UCSD-AML1 (cell line): ENCODE data around the gene ABI3.

ENCODE experiments used
- DNase-seq: peaks from one replicate; lab custom pipeline; 2025; ENCODE audit not compliant: unreplicated experiment; lab: John Stamatoyannopoulos, UW

The ABI3 gene

DNA sequence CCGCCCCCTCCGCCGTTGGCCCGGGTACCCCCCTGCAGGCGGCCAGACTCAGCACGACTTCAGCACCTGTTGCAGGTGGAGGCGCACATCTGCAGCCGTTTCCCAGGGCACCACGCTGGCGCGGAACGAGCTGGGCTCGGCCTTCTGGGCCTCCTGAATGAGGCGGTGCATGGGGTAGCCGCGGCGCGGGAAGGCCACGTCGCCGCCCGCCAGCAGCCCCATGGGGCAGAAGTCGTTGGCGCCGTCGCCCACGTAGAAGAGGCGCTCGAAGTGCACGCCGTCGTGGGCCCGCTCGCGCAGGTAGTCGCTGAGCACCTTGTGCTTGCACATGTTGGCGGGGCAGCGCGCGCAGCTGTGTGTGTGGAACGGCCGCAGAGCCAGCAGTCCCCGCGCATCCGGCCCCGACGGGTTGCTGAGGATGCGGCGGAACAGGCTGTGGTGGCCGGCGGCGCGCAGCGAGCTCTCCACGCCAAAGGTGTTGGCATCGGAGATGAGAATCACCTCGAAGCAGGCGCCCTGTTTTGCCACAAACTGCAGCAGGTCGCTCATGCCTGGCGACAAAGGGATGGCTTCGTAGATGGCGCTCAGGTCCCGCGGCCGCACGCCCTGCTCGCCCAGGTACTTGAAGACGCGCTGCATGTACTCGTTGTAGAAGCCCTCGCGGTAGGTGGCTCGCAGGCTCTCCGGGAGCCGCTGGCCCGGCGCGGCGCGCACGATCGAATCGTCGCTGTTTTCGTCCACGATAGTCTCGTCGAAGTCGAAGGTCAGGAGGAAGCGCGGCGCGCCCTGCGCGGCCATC lies 13.9 kb downstream of the ABI3 start:
- no peak for DNase-seq

GRCh38 chr17:49224997-49225337 lies 14.5 kb downstream of the ABI3 start:
- no peak for DNase-seq

DNA sequence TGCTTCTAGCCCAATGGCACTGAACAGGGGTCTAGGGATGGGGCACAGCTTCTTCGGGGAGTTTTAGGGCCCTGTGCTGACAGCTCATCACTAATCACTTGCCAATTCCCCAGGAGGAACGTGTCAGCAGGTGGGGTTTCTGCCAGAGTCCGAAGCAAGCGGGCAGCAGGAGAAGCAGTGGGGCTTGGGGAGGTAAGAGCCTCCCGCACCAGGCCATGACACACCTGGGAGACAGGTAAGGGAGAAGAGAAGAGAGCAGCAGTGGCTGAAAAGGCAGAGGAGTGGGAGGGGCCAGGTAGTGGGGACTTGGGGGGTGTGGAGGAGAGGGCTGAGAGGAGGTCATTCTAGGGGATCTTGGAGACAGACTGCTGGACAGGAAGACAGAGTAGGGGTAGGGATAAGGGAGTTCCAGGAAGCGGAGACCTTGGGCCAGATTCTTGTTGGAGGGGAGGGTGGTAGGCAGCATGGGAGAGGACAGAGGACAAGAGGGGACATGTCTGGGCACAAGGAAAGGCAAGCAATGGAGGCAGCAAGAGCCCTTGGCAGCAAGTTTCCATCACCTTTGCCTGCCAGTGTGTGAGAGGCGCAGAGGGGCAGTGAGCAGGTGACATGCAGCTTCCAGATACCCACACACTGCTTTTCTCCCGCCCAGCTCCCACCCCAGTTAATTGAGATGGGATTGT lies 15.2 kb downstream of the ABI3 start:
- no peak for DNase-seq

- DNase-seq: no peak
Measured at GRCh38 chr17:49226771-49227435, 16.4 kb downstream of the ABI3 start.

DNA sequence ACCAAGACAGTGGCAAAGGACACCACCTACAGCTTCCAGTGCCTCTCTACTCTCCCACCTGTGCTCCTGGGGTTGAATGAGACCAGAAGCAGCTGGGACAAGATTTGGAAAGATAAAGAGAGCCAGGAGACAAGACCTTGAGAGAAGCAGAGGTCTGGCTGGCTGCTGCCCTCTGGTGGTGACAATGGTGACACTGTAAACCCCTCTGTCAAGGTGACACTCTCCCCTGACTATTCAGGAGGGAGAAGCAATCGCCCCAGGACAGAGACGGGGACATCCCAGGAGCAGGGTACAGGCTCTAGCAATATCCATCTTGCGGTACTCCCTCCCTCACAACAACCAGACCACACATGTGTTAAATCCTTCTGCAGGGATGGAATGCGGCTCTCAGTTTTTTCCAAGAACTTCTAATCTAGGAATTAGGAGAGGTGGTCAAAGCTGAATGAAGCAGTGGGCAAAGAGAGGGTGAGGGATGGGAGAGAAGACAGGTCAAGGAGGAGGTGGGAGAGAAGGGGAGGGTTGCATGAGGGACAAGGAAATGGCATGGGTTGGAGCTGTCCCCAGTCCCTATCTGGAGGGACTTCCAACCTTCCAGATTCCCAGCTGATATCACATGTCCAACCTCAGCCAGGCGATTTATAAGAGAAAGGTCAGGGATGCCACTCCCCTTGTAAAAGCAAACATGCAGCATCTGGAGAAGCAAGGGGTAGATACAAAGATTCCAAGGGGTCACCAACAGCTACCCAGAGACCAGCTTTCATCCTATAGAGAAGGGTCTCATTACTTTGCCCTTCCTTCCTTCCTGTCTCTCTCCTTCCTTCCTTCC lies 17.1 kb downstream of the ABI3 start:
- DNase-seq: peak; percentile 62

GRCh38 chr17:49229076-49229804 lies 18.7 kb downstream of the ABI3 start:
- DNase-seq: no peak

DNA sequence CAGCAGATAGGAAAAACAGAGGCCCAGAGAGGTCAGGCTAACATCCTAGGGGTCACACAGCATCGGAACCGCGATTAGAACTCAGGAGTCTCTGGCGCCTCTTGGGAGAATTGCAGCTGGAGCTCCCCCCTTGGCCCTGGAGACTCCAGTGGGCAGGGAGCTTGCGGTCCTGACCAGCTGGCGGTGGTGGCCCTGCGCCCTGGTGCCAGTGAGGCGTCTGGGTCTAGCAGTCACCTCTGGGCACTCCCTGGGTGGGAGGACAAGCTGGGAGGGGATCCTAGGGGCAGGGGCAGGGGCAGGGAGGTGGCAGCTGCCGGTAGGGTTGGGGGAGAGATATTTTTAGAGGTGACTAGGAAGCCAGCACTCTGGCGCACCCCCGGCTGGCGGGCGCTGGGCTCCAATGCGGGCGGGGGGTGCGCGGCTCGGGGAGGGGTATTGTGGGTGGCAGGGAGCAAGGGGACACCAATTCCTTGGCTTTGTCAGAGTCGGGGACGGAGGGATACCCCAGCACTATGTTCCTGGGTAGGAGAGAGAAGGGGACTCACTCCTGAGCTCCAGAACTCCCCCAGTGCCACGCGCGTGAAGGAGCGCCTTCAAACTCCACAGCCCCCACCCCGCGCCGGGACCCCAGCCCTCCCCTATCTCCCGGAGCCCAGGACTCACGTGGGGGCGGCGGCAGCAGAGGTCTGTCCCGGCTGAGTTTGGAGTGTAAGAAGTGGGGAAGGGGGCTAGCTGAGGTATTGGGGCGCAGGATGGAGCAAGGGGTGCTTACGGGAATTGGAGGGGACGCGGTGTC lies 19.5 kb downstream of the ABI3 start:
- no peak for DNase-seq

DNA sequence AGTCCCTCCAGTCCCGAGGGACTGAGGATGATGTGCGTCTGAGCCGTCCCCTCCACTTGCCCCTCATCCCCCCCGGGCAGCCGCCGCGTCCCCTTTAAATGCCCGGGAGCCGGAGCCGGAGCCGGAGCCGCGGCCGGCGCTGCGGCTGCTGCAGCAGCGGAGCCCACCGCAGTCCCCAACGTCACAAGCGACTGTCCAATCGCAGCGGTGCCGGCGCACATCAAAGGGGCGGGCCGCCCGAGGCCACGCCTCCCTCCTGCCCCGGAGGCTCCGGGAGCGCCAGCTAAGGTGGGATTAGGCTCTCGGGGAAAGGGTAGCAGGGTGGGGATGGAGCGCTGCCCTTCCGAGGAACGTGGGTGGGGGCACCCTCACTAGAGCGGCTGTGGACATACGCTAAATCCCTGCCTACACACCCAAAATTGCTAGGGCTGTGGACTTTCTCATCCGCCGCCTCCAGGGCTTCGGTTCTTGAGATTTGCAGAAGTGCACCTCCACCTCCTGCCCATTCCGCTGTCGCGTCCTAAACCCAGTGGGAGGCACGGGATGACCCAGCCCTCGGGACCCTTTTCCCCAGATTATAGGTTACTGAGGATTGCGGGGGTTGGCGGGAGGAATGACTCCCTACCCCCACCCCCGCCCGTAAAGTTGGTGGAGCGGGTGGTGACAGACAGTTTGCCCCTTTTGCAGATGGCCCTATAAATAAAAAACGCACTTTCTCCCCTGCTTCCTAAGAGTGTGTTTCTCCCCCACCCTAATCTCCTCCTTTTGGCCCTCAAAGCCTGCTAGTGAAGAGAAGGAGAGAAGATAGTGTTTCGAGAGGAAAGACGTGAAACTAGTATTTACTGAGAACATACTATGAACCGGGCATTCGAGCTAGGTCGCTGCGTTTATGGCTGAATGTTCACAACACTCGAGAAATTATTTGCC lies 20.4 kb downstream of the ABI3 start, which contains the start of gene PHOSPHO1:
TSS of gene PHOSPHO1 (minus strand) at position 152 of the 927 bp plus-strand sequence. CDS start 4,096 bp downstream, outside the sequence.
- peak; percentile 83 for DNase-seq

GRCh38 chr17:49231563-49231894 lies 21.0 kb downstream of the ABI3 start:
- no peak for DNase-seq

DNA sequence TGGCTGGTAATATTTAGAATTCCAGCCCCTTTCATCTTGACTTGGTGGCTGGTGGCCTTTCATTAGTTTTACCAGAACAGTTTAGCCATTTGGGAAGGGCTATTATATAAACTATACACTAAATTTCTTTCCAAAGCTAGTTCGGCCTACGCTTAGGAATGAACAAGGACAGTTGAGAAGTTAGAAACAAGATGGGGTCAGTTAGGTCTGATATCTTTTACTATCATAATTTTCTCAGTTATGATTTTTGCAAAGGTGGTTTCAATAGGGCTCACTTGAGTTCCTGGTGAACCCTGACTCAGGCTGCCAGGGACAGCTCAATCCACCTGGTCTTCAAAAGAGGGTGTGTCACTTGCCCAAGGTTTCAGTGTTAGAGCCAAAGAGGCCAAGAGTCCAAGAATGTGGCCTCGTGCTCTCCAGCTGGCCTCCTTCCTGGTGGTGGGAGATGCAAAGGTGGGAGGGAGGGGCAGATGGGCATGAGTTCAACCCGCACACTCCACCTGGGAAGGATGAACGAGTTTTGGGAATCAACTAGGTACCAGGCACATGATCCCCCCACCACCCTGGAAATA lies 24.1 kb downstream of the ABI3 start:
- no peak for DNase-seq

- no peak for DNase-seq
Measured at GRCh38 chr17:49235896-49236295, 25.4 kb downstream of the ABI3 start.

DNA sequence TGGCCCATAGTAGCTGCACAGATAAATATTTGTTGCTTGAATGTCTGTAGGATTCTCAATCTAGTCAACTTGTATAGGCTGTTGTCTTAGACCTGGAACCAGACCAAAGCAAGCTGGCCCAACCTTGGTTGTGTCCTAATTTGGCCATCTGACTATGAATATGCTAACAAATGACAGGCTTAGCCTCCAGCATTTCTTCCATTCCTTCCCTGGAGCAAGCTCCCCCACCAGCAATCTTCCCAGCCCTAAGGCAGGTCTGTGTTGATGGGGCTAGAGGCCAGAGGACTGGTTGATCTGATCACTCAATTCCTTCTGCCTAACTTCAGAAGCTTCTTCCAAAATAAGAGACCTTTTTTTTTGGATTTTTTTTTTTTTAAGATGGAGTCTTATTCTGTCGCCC lies 29.5 kb downstream of the ABI3 start:
- no peak for DNase-seq

DNA sequence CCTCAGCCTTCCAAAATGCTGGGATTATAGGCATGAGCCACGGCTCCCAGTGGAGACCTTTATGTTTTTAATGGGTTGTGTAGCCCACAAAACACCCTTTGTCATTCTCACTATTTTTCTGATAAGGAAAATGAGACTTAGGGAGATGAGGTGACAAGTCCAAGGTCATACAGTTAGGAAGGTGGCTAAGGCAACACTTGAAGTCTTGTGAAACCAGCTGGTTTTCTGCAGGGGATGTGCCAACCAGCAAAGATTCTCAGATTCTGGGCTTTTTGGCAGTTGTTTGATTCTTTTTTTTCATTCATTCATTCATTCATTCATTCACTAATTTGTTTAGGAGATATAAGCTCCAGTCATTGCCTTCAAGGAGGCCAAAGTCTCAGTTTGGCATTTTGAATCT lies 30.1 kb downstream of the ABI3 start:
- DNase-seq: no peak

DNA sequence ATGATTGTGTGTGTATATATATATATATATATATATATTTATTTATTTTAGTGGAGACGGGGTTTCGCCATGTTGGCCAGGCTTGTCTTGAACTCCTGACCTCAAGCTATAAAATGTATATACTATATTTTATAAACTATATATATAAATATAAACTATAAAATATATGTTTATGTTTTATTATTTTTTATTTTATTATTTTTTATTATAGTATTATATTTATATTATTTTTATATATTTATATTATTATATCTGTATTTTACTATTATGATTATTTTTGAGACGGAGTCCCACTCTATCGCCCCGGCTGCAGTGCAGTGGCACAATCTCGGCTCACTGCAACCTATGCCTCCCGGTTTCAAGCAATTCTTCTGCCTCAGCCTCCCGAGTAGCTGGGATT lies 30.5 kb downstream of the ABI3 start:
- no peak for DNase-seq

GRCh38 chr17:49241692-49242397 lies 31.3 kb downstream of the ABI3 start:
- DNase-seq: no peak

- DNase-seq: no peak
Measured at GRCh38 chr17:49242813-49243212, 32.3 kb downstream of the ABI3 start.

DNA sequence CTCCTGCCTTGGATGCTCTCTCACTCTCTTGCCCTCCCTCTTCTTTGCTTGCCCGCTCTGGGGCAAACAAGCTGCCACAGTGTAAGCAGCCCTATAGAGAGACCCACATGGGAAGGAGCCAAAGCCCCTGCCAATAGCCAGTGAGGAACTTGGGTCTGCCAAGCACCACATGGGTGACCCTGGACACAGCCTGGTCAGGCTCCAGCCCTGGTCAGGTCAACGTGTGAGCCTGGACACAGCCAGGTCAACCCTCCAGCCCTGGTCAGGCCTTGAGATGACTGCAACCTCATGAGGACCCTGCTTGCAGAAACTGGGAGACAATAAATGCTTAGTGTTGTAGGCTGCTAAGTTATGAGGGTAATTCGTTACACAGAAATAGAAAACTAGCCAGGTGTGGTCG lies 34.3 kb downstream of the ABI3 start:
- DNase-seq: no peak

GRCh38 chr17:49247944-49248343 lies 37.4 kb downstream of the ABI3 start:
- no peak for DNase-seq
